ENCODE measurements around the gene ARMC3. TPM values are rescaled to one million over a fixed set of nuclear protein-coding genes. Genes with fewer than 3 reads are reported as not detected.
"Not testable (repeated sequence)": the region's sequence is repeated elsewhere in the genome, so short reads cannot be mapped to it uniquely, and the experiment has no call there.

ARMC3 gene
- total RNA-seq, 1 donor from 2014 or later: not detected

- Histone ChIP-seq H3K4me1 (no peaks in the 10 kb centered on the region), H3K27me3 (ENCODE audit: low read depth) (no peaks in the 10 kb centered on the region), H3K36me3 (no peaks in the 10 kb centered on the region), H3K27ac (replicated peaks) (no peak overlapping the region), H3K9me3 (replicated peaks) (peaks cover 11% of the 10 kb centered on the region), H3K4me3 (no peak overlapping the region)
- no peak for DNase-seq
- TF ChIP-seq CTCF (IDR thresholded peaks at IDR 0.05; ENCODE audit: borderline replicate concordance): no peak
- intact Hi-C loops (cut with micrococcal nuclease): no loop called here
Observed at GRCh38 chr10:22897371-22897770, 30.5 kb upstream of the ARMC3 start.

GRCh38 chr10:22899307-22899706 is 28.5 kb upstream of the ARMC3 start:
- no peaks in the 10 kb centered on the region for H3K4me1 ChIP-seq
- no peak overlapping the region for H3K27ac ChIP-seq (replicated peaks)
- no peak overlapping the region for H3K4me3 ChIP-seq
- H3K27me3 ChIP-seq (ENCODE audit: low read depth): no peaks in the 10 kb centered on the region
- intact Hi-C loops (cut with micrococcal nuclease): no loop called here
- peaks cover 3% of the 10 kb centered on the region for H3K9me3 ChIP-seq (replicated peaks)
- no peaks in the 10 kb centered on the region for H3K36me3 ChIP-seq
- no peak for TF ChIP-seq CTCF (IDR thresholded peaks at IDR 0.05; ENCODE audit: borderline replicate concordance)
- no peak for DNase-seq

GRCh38 chr10:22899775-22900174 is 28.1 kb upstream of the ARMC3 start:
- peaks cover 4% of the 10 kb centered on the region for H3K9me3 ChIP-seq (replicated peaks)
- no peak for DNase-seq
- H3K27ac ChIP-seq (replicated peaks): no peak overlapping the region
- H3K27me3 ChIP-seq (ENCODE audit: low read depth): no peaks in the 10 kb centered on the region
- TF ChIP-seq CTCF (IDR thresholded peaks at IDR 0.05; ENCODE audit: borderline replicate concordance): no peak
- no peak overlapping the region for H3K4me3 ChIP-seq
- no peaks in the 10 kb centered on the region for H3K36me3 ChIP-seq
- no peaks in the 10 kb centered on the region for H3K4me1 ChIP-seq
- intact Hi-C loops (cut with micrococcal nuclease): no loop called here

DNA sequence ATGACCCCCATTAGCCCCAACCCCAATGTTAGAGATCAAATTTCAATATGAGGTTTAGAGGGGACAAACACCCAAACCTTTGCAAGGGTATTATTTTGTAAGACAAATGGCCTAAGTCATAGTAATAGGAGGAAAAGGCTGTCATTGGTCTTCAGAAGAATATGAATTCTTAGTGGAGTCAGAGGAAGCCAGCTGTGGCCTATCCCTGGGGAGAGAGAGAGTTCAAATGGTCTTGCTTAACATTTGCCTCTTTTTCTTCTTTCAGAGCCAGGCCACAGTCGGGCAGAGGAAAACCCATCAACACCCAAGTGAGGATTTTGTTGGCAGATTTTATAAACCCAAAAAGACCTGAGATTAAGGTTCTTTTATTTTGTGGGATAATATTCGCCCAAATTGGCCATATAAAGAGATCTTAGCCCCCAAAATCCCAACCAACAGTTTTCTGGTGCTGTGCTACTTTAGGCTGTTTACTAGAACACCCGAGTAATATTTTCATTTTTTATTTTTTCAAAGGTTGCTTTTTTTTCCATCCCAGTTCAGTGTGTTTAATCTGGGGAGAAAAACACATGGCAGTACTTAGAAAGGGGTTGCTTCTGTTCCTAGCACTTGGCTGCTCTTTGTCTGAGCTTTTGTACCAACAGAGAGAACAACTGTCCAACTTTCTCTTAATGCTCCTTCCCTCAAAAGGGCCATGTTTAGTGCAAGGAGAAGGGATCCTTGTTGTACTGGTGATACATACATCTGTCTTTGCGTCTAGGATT is 26.8 kb upstream of the ARMC3 start:
- Histone ChIP-seq H3K4me1 (no peaks in the 10 kb centered on the region), H3K27me3 (ENCODE audit: low read depth) (no peaks in the 10 kb centered on the region), H3K36me3 (no peaks in the 10 kb centered on the region), H3K27ac (replicated peaks) (peak overlapping the region; percentile 66), H3K9me3 (replicated peaks) (peaks cover 13% of the 10 kb centered on the region), H3K4me3 (no peak overlapping the region)
- TF ChIP-seq CTCF (IDR thresholded peaks at IDR 0.05; ENCODE audit: borderline replicate concordance): no peak
- DNase-seq: peak; percentile 36
- intact Hi-C loops (cut with micrococcal nuclease): no loop called here

- H3K27me3 ChIP-seq (ENCODE audit: low read depth); intact Hi-C loops (cut with micrococcal nuclease); H3K4me3 ChIP-seq; H3K4me1 ChIP-seq; H3K36me3 ChIP-seq; DNase-seq: not testable (repeated sequence)
- Histone ChIP-seq H3K9me3 (replicated peaks) (peaks cover 13% of the 10 kb centered on the region), H3K27ac (replicated peaks) (peak overlapping the region; percentile 66)
Observed at GRCh38 chr10:22902147-22902546, 25.7 kb upstream of the ARMC3 start.

- DNase-seq: no peak
- Histone ChIP-seq H3K4me3 (no peak overlapping the region), H3K4me1 (no peaks in the 10 kb centered on the region), H3K27me3 (ENCODE audit: low read depth) (no peaks in the 10 kb centered on the region), H3K9me3 (replicated peaks) (peaks cover 20% of the 10 kb centered on the region), H3K27ac (replicated peaks) (no peak overlapping the region), H3K36me3 (no peaks in the 10 kb centered on the region)
- intact Hi-C loops (cut with micrococcal nuclease): no loop called here
- no peak for TF ChIP-seq CTCF (IDR thresholded peaks at IDR 0.05; ENCODE audit: borderline replicate concordance)
Observed at GRCh38 chr10:22903694-22904093, 24.2 kb upstream of the ARMC3 start.

Data from left ventricle myocardium inferior (tissue), 1 donor.